ENCODE data around the gene TSGA10IP.

DNA sequence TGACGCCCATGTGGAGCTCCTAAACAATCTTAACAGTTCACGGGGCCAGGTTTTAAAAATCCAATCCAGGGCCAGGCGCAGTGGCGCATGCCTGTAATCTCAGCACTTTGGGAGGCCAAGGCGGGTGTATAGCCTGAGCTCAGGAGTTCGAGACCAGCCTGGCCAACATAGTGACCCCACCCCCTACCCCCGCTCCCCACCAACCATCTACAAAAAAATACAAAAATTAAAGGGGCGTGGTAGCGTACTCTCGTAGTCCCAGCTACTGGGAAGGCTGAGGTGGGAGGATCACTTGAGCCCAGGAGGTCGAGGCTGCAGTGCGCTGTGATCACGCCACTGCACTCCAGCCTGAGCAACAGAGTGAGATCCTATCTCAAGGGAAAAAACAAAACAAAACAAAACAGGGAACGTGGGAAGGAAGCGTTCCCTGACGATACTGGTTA lies 15.6 kb downstream of the TSGA10IP start:
- TF ChIP-seq POLR2A (IDR thresholded peaks at IDR 0.05), result no peak
- TF ChIP-seq, protein P1, sequence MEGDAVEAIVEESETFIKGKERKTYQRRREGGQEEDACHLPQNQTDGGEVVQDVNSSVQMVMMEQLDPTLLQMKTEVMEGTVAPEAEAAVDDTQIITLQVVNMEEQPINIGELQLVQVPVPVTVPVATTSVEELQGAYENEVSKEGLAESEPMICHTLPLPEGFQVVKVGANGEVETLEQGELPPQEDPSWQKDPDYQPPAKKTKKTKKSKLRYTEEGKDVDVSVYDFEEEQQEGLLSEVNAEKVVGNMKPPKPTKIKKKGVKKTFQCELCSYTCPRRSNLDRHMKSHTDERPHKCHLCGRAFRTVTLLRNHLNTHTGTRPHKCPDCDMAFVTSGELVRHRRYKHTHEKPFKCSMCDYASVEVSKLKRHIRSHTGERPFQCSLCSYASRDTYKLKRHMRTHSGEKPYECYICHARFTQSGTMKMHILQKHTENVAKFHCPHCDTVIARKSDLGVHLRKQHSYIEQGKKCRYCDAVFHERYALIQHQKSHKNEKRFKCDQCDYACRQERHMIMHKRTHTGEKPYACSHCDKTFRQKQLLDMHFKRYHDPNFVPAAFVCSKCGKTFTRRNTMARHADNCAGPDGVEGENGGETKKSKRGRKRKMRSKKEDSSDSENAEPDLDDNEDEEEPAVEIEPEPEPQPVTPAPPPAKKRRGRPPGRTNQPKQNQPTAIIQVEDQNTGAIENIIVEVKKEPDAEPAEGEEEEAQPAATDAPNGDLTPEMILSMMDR (IDR thresholded peaks at IDR 0.05), result peak in 1 of 6 experiments; percentile 1

Measured in upper lobe of left lung (tissue), 4 donors.